Transverse colon (tissue), 4 donors: ENCODE measurements around the gene CCDC159. TPM values are rescaled to one million over a fixed set of nuclear protein-coding genes. Genes with fewer than 3 reads are reported as not detected.

Source experiments
- DNase-seq: peaks from one replicate; pipeline ENCODE4 v3.0.0-alpha.2; 2019
- H3K27ac ChIP-seq, 4 donors: fragments of 200-600 bp; sonication (generic); 2 replicates each; pipeline ENCODE4 v1.5.1; 2016 to 2018; ENCODE audit warnings: inconsistent platforms in 4 of 4
- H3K27me3 ChIP-seq: fragments of 200-600 bp; sonication (generic); 2 replicates; pipeline ENCODE4 v1.5.1; 2017; ENCODE audit warnings: inconsistent platforms
- H3K36me3 ChIP-seq, 4 donors: fragments of 200-600 bp; sonication (generic); 2 replicates each; pipeline ENCODE4 v1.5.1; 2017 to 2019; ENCODE audit warnings: inconsistent platforms in 4 of 4
- H3K4me1 ChIP-seq, 4 donors: fragments of 200-600 bp; sonication (generic); 2 replicates each; pipeline ENCODE4 v1.5.1; 2017 to 2020; ENCODE audit warnings: inconsistent platforms in 4 of 4
- H3K4me3 ChIP-seq, 4 donors: fragments of 200-600 bp; sonication (generic); 1 replicate in 1 of 4; 2 replicates in 3 of 4; pipeline versions ENCODE4 v1.5.1 to v1.6.1; 2017 to 2019; ENCODE audit warnings: inconsistent platforms in 4 of 4
- H3K9me3 ChIP-seq, 2 donors: fragments of 200-600 bp; sonication (generic); 2 replicates each; pipeline ENCODE4 v1.5.1; 2017 to 2019; ENCODE audit warnings: inconsistent platforms in 2 of 2
- CTCF ChIP-seq, 5 experiments: fragments of 200-600 bp in 3 of 5; fragments of 450-650 bp in 2 of 5; sonication (generic) in 3 of 5; IDR thresholded peaks; 1 replicate in 2 of 5; 2 replicates in 3 of 5; pipeline ENCODE4 v1.5.1; 2016 to 2017; ENCODE audit warnings: antibody characterized with exemption in 5 of 5, inconsistent platforms in 3 of 5, mild to moderate bottlenecking in 2 of 5, moderate library complexity in 1 of 5
- EP300 ChIP-seq: sonication (generic); formaldehyde crosslinking; IDR thresholded peaks from one replicate; pipeline ENCODE4 v1.6.1; 2017; ENCODE audit warnings: antibody characterized with exemption, low read depth
- POLR2A ChIP-seq: fragments of 450-650 bp; IDR thresholded peaks from one replicate; pipeline ENCODE4 v1.6.1; 2016; ENCODE audit warnings: antibody characterized with exemption, mild to moderate bottlenecking, moderate library complexity
- POLR2AphosphoS5 ChIP-seq, 3 donors: sonication (generic); formaldehyde crosslinking; IDR thresholded peaks; one replicate each; pipeline ENCODE4 v1.6.1; 2016; ENCODE audit warnings: antibody characterized with exemption in 3 of 3
- WGBS, 2 donors: methylation state at CpG; one replicate each; pipeline ENCODE4 v1.1.5; 2018; ENCODE audit warnings: low coverage in 1 of 2; 5-methylcytosine and 5-hydroxymethylcytosine counted together
- in situ Hi-C, 4 donors: fragments of 200-750 bp; cut with MboI; loops; one replicate each; pipeline versions ENCODE4 v1.15.0 to v1.15.1; 2017; ENCODE audit warnings: low sequenced_read_pairs in 3 of 4, low pct_ligation_motif_present in 1 of 4, low pct_unique_long_range_greater_than_20kb in 1 of 4
- intact Hi-C: fragments of 100-400 bp; cut with DNase I; formaldehyde crosslinking; loops from one replicate; pipeline ENCODE4 v1.15.1; 2023; ENCODE audit warnings: low total_unique reads
- total RNA-seq, 4 donors: library from RNA; depleted of rRNA; stranded (reverse); fragments of >200 nt; gene quantifications; one replicate each; pipeline ENCODE4 v1.1.0, GENCODE V29; 2016

CCDC159 gene
- total RNA-seq, 4 donors from 2014 or later: 13.8 to 1,153 (median 26.1) TPM

DNA sequence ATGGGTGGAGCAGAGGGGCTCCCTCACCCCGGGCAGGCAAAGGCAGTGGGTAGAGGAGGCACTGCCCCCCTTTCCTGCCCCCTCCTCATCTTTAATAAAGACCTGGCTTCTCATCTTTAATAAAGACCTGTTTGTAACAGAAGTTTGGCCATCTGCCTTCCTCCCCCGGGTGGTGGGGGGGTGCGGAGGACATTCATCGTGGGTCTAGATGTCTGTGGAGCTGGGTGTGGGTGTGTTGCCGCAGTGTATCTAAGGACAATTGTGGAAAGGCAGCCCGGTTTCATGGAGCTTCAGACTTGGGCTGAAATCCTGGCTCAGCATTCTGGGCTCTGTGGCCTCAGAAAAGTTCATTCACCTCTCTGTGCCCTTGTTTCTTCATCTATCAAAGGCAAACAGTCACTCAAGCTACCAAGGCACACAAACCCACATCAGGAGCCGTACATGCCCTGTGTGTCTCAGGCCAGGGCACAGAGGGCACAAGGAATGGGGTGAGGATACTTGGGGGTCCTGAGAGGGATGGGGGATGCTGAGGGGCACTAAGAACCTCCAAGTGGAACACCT, 19.3 kb downstream of the CCDC159 start:
- TF ChIP-seq POLR2AphosphoS5 (IDR thresholded peaks at IDR 0.05) (no peak), EP300 (no peak), CTCF (IDR thresholded peaks at IDR 0.05) (no peak), POLR2A (no peak)
- Histone ChIP-seq H3K27me3 (no peaks in the 10 kb centered on the region), H3K4me1 (peaks cover 0 to 9% (median 2%) of the 10 kb centered on the region in 4 donors), H3K4me3 (no peak overlapping the region), H3K36me3 (peaks cover 0 to 5% (median 0%) of the 10 kb centered on the region in 4 donors), H3K27ac (no peak overlapping the region), H3K9me3 (no peaks in the 10 kb centered on the region)
- intact Hi-C loops (no loop called here), in situ Hi-C loops (no loop called here)
- 82% methylated on average over 7 of the region's 7 CpGs; no CpG with 5 or more reads in 1 of the 2 donors for WGBS, 2 donors
- no peak for DNase-seq

DNA sequence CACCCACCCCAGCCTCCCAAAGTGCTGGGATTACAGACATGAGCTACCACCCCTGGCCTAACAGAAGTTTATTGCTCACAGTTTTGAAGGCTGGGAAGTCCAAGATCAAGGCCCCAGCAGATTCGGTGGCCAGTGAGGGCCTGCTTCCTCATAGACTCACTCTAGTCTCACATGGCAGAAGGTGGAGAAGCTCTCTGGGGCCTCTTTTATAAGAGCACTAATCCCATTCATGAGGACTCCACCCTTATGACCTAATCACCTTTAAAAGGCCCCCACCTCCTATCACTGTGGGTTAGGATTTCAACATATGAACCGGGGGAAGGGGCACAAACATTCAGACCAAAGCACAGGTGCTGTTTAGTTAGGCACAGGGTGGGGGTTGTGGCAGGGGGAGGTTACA, 21.2 kb downstream of the CCDC159 start:
- Histone ChIP-seq H3K4me1 (no peaks in the 10 kb centered on the region), H3K4me3 (no peak overlapping the region), H3K27me3 (no peaks in the 10 kb centered on the region), H3K9me3 (no peaks in the 10 kb centered on the region), H3K27ac (no peak overlapping the region), H3K36me3 (peaks cover 0 to 5% (median 0%) of the 10 kb centered on the region in 4 donors)
- TF ChIP-seq POLR2A (no peak), CTCF (IDR thresholded peaks at IDR 0.05) (no peak), POLR2AphosphoS5 (IDR thresholded peaks at IDR 0.05) (no peak), EP300 (no peak)
- DNase-seq: no peak
- 79 to 100% methylated on average over 1 to 2 of the region's 2 CpGs for WGBS, 2 donors
- in situ Hi-C loops: no loop called here
- intact Hi-C loops: no loop called here

GRCh38 chr19:11370744-11371143, 24.4 kb downstream of the CCDC159 start:
- H3K27me3 ChIP-seq: no peaks in the 10 kb centered on the region
- H3K4me1 ChIP-seq: peaks cover 6 to 13% (median 12%) of the 10 kb centered on the region in 4 donors
- no peak for DNase-seq
- 93 to 100% methylated on average over 2 of the region's 2 CpGs for WGBS, 2 donors
- H3K27ac ChIP-seq: no peak overlapping the region
- no peaks in the 10 kb centered on the region for H3K36me3 ChIP-seq
- intact Hi-C loops (no loop called here), in situ Hi-C loops (loop anchor here in 1 of 4 donors (10.0 kb wide), 1 partner anchor 64 kb away; the partner anchor contains the start of genes ODAD3 and PRKCSH)
- no peak overlapping the region for H3K4me3 ChIP-seq
- no peak for TF ChIP-seq POLR2A
- no peak for TF ChIP-seq CTCF (IDR thresholded peaks at IDR 0.05)
- no peak for TF ChIP-seq EP300
- TF ChIP-seq POLR2AphosphoS5 (IDR thresholded peaks at IDR 0.05): no peak
- H3K9me3 ChIP-seq: no peaks in the 10 kb centered on the region

DNA sequence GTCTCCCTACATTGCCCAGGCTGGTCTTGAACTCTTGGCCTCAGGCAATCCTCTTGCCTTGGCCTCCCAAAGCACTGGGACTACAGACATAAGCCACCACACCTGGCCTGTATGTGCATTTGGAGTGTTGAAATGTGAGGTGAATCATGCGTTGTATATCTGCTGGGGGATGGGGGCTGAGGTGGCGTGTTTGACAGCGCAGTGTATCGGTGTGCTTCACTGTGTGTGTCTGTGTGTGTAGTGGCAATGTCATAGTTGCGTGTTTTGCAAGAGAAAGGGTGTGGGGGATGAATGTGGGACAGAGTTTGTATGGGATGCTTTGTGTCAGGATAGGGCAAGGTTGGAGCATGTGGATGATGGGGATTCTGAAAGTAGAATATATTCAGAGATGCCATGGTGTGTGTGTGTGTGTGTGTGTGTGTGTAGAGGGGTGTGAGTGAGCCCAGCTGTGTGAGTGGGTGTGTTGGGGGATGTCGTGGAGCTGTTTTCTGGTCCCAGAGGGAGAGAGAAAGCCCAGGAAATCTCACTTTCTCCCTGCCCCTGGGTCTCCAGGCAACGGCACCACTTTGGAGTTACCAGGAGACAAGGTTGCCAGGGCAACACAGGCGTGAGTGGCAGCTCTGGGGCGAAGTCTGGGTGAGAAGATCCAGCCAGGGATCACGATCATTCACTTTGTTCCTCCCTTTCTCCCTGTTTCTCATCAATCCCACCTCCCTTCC, 27.0 kb downstream of the CCDC159 start:
- intact Hi-C loops: no loop called here
- H3K27ac ChIP-seq: no peak overlapping the region

More for the DNA sequence above, 27.0 kb downstream of the CCDC159 start:
- H3K27me3 ChIP-seq: no peaks in the 10 kb centered on the region
- peaks cover 15 to 37% (median 30%) of the 10 kb centered on the region in 4 donors for H3K4me1 ChIP-seq
- no peak for DNase-seq
- no peak overlapping the region for H3K4me3 ChIP-seq
- no peaks in the 10 kb centered on the region for H3K9me3 ChIP-seq
- TF ChIP-seq CTCF (IDR thresholded peaks at IDR 0.05) (no peak), POLR2AphosphoS5 (IDR thresholded peaks at IDR 0.05) (no peak), POLR2A (no peak), EP300 (no peak)
- no peaks in the 10 kb centered on the region for H3K36me3 ChIP-seq
- WGBS, 2 donors: 53 to 55% methylated on average over 8 to 10 of the region's 10 CpGs
- in situ Hi-C loops: loop anchor here in 1 of 4 donors (10.0 kb wide), 1 partner anchor 61 kb away; the partner anchor contains the start of genes ODAD3 and PRKCSH
